NK-92 (cell line): ENCODE measurements around the gene COQ8B.
"Not testable (repeated sequence)": the region's sequence is repeated elsewhere in the genome, so short reads cannot be mapped to it uniquely, and the experiment has no call there.

Experiments
- DNase-seq: peaks from one replicate; lab custom pipeline; 2025; ENCODE audit not compliant: unreplicated experiment; lab: John Stamatoyannopoulos, UW

The COQ8B gene

DNA sequence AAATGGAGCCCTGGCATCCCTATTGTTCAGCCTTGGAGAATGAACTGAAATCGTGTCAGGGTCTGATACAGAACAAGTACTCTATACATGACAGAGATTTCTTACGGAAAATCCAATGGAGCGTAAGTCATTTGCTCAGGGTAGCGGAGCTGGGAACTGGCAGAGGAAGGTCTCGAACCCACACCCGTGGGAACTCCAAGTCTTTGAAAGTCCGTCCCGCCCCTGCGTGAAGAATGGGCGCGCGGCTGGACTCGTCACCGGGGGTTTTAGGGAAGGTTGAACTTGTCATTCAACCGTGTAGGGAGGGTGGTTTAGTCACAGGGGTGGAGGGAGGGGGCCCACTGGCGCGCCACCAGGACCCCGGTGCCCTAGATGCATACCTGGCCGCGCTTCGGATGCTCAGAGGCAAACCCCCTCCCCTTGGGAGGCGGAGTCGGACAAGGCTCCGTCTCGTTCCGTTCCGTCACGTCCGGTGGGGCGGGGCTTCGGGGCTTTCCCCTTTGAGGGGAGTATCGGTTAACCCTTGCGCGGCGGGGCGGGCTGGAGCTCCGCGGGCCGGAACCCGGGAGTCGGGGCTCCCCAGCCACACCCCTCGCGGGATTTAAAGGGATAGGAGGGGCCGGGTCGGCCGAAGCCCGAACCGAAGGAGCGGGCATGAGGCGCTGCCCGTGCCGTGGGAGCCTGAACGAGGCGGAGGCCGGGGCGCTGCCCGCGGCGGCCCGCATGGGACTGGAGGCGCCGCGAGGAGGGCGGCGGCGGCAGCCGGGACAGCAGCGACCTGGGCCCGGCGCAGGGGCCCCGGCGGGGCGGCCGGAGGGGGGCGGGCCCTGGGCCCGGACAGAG lies at the start of gene COQ8B, which contains the start of gene ITPKC:
TSS of gene COQ8B (minus strand) at position 405 of the 843 bp plus-strand sequence. CDS start 2,254 bp downstream, outside the sequence.
TSS of gene ITPKC (plus strand) at position 631 of the 843 bp plus-strand sequence. CDS start at position 655, 24 bp downstream.
- DNase-seq = peak; percentile 90

GRCh38 chr19:40766385-40766784 lies 49.7 kb upstream of the COQ8B start:
- DNase-seq = not testable (repeated sequence)

- DNase-seq = no peak
Measured at GRCh38 chr19:40763963-40764362, 47.3 kb upstream of the COQ8B start.

DNA sequence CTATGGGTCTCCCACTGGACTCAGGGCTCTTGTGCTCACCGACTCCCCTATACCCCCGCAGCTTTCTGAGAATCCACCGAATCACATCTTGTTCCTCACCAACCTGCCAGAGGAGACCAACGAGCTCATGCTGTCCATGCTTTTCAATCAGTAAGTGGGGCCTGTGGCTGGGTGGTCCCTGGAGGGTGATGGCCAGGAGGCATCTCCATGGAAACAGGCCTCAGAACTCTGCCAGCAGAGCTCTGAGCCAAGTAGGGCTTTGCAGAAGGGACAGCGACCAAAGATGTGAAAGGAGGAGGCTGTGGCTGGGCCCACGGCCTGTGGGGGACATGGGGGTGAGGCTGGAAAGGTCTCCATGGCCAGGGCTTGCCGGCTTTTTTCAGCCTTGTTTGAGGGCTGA lies 46.8 kb upstream of the COQ8B start:
- DNase-seq = no peak

DNA sequence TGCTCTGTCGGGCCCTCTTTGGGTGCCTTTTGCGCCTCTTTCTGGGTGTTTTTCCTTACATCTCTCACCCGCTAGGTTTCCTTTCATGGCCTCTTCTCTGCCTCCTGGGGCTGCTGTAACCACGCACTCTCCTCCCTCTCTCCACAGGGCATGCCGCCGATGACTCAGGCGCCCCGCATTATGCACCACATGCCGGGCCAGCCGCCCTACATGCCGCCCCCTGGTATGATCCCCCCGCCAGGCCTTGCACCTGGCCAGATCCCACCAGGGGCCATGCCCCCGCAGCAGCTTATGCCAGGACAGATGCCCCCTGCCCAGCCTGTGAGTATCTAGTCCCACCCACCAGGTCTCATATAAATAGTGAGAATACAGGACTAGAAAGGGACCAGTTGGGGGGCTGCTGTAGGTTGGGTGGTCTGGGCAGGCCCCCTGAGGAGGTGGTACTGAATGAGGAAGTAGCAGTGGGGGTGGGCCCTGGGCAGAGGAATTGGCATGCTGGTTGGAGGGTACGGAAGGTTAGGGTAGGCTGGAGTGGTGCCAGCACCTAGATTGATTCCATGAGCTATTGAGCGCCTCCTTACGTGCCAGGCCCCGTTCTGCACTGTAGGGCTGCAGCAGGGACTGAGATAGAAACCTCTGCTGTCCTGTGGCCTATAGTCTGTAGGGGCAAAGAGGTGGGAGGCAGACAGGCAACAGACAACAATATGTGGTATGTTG lies 46.2 kb upstream of the COQ8B start:
- no peak for DNase-seq

DNA sequence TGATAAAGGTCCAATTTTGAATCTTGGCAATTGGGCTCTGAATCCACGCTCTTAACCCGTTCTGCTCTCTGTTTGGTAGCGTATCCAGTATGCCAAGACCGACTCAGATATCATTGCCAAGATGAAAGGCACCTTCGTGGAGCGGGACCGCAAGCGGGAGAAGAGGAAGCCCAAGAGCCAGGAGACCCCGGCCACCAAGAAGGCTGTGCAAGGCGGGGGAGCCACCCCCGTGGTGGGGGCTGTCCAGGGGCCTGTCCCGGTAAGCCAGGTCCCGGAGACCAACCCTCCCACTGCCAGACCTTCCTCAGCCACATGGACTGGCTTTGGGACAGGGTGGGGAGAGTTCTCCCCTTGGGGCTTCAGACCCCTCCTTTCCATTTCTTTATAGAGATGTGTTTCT lies 42.7 kb upstream of the COQ8B start:
- no peak for DNase-seq

GRCh38 chr19:40758491-40758890 lies 41.8 kb upstream of the COQ8B start:
- no peak for DNase-seq

- no peak for DNase-seq
Measured at GRCh38 chr19:40756502-40757110, 39.9 kb upstream of the COQ8B start.

DNA sequence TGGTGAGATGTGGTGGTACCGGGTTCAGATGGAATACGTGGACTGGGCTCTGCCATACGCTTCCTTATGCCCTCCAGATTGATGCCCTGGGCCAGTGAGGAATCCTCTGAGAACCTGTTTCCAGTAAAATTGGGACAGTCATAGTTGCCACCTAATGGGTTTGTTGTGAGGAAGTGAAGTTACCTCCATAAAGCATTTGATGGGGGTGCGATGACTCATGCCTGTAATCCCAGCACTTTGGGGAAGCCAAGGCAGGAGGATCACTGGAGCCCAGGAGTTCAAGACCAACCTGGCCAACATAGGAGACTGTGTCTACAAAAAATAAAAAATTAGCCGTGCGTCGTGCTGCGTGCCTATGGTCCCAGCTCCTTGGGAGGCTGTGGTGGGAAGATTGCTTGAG lies 39.1 kb upstream of the COQ8B start:
- no peak for DNase-seq

DNA sequence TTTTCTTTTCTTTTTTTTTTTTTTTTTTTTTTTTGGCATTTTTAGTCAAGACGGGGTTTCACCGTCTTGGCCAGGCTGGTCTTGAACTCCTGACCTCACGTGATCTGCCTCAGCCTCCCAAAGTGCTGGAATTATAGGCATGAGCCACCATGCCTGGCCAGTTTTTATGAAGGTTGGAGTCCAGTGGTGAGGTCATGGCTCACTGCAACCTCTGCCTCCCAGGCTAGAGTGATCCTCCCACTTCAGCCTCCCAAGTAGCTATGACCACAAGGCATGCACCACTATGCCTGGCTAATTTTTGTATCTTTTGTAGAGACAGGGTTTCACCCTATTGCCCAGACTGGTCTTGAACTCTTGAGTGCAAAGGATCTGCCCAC lies 38.5 kb upstream of the COQ8B start:
- no peak for DNase-seq

GRCh38 chr19:40754611-40755247 lies 38.0 kb upstream of the COQ8B start:
- DNase-seq = no peak

GRCh38 chr19:40752257-40752781 lies 35.6 kb upstream of the COQ8B start:
- no peak for DNase-seq

DNA sequence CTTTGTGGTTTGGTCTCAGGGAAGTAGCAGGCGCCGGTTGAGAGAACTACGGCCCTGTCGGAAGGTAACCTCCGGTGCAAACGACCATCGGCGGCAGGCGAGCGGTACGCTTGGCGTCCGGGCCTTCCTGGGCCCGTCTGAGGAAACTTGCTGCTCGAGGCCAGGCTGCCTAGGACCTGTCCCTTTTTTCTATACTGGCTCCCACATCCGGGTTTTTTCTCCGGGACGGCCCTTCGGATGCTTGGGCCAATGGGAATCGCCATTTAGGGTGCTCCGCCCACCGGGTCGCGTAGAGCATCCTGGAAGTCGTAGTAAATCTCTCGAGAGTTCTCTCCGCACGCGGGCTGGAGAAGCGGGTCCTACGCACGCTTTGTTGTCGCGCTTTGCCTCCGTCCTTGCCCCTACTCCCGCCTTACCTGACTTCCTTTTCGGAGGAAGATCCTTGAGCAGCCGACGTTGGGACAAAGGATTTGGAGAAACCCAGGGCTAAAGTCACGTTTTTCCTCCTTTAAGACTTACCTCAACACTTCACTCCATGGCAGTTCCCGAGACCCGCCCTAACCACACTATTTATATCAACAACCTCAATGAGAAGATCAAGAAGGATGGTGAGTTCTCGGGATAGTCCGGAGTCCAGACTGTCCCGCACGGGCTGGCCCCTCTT lies 34.3 kb upstream of the COQ8B start, which contains the start of gene SNRPA:
TSS of gene SNRPA (plus strand) at position 330 of the 664 bp plus-strand sequence. CDS start at position 536, 206 bp downstream.
- peak; percentile 80 for DNase-seq

- peak; percentile 97 for DNase-seq
Measured at GRCh38 chr19:40750058-40750873, 33.6 kb upstream of the COQ8B start, which contains the start of gene ACTMAP. Gene ACTMAP, minus strand, starts transcription at chr19:40750477. Its CDS starts 674 bp downstream, at chr19:40749803.

GRCh38 chr19:40747536-40747935 lies 30.9 kb upstream of the COQ8B start:
- DNase-seq = no peak

DNA sequence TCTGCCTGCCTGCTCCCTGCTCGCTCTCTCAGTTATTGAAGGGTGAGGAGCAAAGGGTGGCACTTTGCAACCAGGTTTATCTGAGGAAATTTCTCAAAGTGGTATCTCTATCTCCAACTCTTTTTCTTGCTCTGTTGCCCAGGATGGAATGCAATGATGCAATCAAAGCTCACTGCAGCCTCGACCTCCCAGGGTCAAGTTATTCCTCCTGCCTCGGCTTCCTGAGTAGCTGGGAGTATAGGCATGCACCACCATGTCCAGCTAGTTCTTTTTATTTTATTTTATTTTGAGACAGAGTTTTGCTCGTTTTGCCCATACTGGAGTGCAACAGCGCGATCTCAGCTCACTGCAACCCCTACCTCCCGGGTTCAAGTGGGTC lies 28.7 kb upstream of the COQ8B start:
- DNase-seq = no peak

- DNase-seq = no peak
Measured at GRCh38 chr19:40744554-40745401, 28.1 kb upstream of the COQ8B start.

DNA sequence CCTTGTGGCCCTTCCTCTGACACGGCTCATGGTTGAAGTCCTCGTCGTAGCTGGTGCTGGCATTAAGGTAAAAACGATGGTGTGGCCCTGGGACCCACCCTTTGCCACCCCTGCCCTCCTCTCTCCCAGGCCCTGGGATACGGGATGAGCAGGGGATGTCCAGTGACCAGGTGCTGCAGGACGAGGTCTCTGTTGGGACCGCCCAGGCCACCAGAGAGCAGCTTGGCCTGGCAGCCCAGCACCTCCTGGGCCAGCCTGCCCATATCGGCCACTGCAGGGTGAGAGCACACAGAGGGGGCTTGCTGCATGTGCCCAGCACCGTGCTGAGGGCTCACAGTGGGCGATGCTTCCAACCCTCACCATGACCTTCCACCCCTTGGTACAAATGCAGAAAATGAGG lies 27.2 kb upstream of the COQ8B start:
- no peak for DNase-seq
